Spinal cord (tissue), 10 donors: Measurements from ENCODE around the gene GRPR. TPM values are rescaled to one million over a fixed set of nuclear protein-coding genes. Genes with fewer than 3 reads are reported as not detected.

ENCODE experiments used
- DNase-seq, 6 donors: peaks; one replicate each; pipeline versions ENCODE4 v3.0.0 to v3.0.0-alpha.2; 2013 to 2015; ENCODE audit warnings: low spot score in 6 of 6, low read depth in 4 of 6
- H3K27ac ChIP-seq: one replicate; pipeline ENCODE4 v1.5.1; 2013; ENCODE audit warnings: low read depth, low read length, control low read depth
- H3K27me3 ChIP-seq: one replicate; pipeline ENCODE4 v1.6.1; 2013; ENCODE audit warnings: low read length; ENCODE audit not compliant: control insufficient read depth, insufficient read depth
- H3K36me3 ChIP-seq: one replicate; pipeline ENCODE4 v1.6.1; 2013; ENCODE audit warnings: low read length; ENCODE audit not compliant: control insufficient read depth, insufficient read depth
- H3K4me1 ChIP-seq: one replicate; pipeline ENCODE4 v1.6.1; 2013; ENCODE audit warnings: low read length; ENCODE audit not compliant: control insufficient read depth, insufficient read depth
- H3K4me3 ChIP-seq: one replicate; pipeline ENCODE4 v1.5.1; 2013; ENCODE audit warnings: low read depth, low read length, control low read depth
- H3K9me3 ChIP-seq: one replicate; pipeline ENCODE4 v1.6.1; 2013; ENCODE audit warnings: low read length; ENCODE audit not compliant: control insufficient read depth, insufficient read depth
- WGBS: methylation state at CpG from one replicate; pipeline ENCODE4 v1.1.5; 2013; ENCODE audit warnings: missing lambda C conversion rate; ENCODE audit not compliant: insufficient coverage; 5-methylcytosine and 5-hydroxymethylcytosine counted together
- long read RNA-seq, 4 donors: transcript quantifications; one replicate each; lab custom pipeline, GENCODE V29; 2026
- polyA plus RNA-seq, 2 donors: library from polyadenylated mRNA; unstranded; fragments of 120-200 nt; gene quantifications; one replicate each; pipeline ENCODE4 v1.2.1, GENCODE V29; 2013; ENCODE audit not compliant: insufficient read length in 2 of 2
- total RNA-seq, 2 donors: library from RNA; depleted of rRNA in 1 of 2; stranded (reverse); fragments of 120-200 nt in 1 of 2; fragments of >200 nt in 1 of 2; gene quantifications; one replicate each; pipeline versions ENCODE4 v1.2.3 to v1.2.4, GENCODE V29; 2013 to 2014
- donor health status: healthy.

GRPR gene
- total RNA-seq (1 to 10 TPM in 1 of 2 donors, under 1 TPM in 1; 0.55 to 2.8 TPM), polyA plus RNA-seq (under 1 TPM; 0.47 to 0.65 TPM)
- long read RNA-seq, donor 1: 0 reads
- long read RNA-seq, donor 2: 0 reads
- long read RNA-seq, donor 3: 0 reads
- long read RNA-seq, donor 4: 0 reads

DNA sequence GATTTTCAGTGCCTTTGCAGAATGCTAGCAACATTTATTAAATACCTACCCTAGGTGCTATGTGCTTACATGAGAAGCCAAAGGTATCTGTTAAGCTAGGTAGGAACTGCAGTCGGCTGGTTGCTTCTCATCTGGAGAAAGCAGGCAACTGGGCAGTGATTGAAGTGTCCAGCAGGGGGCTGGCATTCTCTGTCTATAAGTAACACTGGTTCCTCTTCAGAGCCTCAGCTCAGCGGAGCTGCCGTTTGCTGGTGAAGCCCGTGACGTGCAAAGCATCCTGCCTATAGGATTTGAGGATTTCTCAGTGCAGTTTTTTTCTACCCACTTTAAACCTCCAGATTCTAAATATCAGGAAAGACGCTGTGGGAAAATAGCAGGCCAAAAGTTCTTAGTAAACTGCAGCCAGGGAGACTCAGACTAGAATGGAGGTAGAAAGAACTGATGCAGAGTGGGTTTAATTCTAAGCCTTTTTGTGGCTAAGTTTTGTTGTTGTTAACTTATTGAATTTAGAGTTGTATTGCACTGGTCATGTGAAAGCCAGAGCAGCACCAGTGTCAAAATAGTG is at the start of gene GRPR:
Gene GRPR (plus strand): TSS at position 344 of the 565 bp plus-strand sequence. CDS start 389 bp downstream, outside the sequence.
- 5% methylated on average over 3 of the region's 6 CpGs for WGBS
- no peak within 1 kb of the TSS for H3K4me3 ChIP-seq
- no peaks in the 10 kb centered on the region for H3K9me3 ChIP-seq
- H3K27me3 ChIP-seq: peaks cover 20% of the 10 kb centered on the region
- H3K27ac ChIP-seq: no peak within 1 kb of the TSS
- H3K4me1 ChIP-seq: no peaks in the 10 kb centered on the region
- peak; percentile 15 to 96 (median 62) for DNase-seq
- H3K36me3 ChIP-seq: no peaks in the 10 kb centered on the region

- no CpG with 5 or more reads among the region's 1 CpG for WGBS
- Histone ChIP-seq H3K36me3 (no peaks in the 10 kb centered on the region), H3K4me3 (no peak overlapping the region), H3K27me3 (peaks cover 12% of the 10 kb centered on the region), H3K27ac (no peak overlapping the region), H3K4me1 (no peaks in the 10 kb centered on the region), H3K9me3 (no peaks in the 10 kb centered on the region)
- no peak for DNase-seq
Observed at GRCh38 chrX:16075087-16075486, 48.3 kb upstream of the GRPR start.

GRCh38 chrX:16076834-16077233 is 46.5 kb upstream of the GRPR start:
- H3K27ac ChIP-seq: no peak overlapping the region
- no peak overlapping the region for H3K4me3 ChIP-seq
- DNase-seq: no peak
- H3K36me3 ChIP-seq: no peaks in the 10 kb centered on the region
- H3K9me3 ChIP-seq: no peaks in the 10 kb centered on the region
- no peaks in the 10 kb centered on the region for H3K4me1 ChIP-seq
- peaks cover 12% of the 10 kb centered on the region for H3K27me3 ChIP-seq
- WGBS: 52% methylated on average over 2 of the region's 2 CpGs

DNA sequence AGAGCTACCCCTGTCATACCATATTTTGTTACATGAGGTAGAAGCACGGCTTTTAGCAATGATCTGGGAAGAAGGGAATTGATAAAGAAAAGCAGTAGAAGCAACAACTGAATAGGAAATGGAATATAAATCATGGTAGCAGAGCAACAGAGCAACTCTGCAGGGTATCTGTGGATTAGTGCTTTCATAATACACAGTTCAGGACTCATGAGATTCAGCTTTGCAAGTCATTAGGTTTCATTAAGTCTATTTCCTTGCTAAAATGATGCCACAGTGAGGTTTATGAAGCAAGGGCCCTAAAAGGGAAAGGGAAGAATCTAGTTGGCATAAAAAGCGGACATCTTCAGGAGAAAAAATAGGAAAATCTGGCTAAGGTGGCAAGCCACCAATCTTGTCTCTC is 45.6 kb upstream of the GRPR start:
- peak in 1 of 6 donors; percentile 24 for DNase-seq
- H3K27me3 ChIP-seq: peaks cover 14% of the 10 kb centered on the region
- WGBS: 17% methylated on average over 1 of the region's 2 CpGs
- H3K4me1 ChIP-seq: no peaks in the 10 kb centered on the region
- H3K9me3 ChIP-seq: no peaks in the 10 kb centered on the region
- H3K36me3 ChIP-seq: no peaks in the 10 kb centered on the region
- no peak overlapping the region for H3K4me3 ChIP-seq
- no peak overlapping the region for H3K27ac ChIP-seq

DNA sequence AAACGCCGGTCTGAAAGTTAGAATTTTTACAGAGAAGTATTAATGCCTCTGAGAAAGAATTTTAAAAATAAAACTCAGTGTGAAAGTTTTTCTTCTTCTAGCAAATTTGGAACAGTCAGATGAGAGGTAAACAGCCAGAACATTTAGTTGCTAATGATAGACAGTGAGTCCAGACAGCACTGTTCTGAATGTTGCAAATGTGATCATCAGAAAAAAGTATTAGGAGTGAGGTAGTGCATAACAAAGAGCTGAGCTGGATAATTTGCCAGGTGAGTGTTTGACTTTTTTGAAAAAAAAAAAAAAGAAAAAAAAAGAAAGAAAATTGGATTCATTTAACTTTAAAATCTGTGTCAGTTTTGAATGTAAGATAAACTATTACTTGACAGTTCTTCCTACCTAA is 42.0 kb upstream of the GRPR start:
- no peak for DNase-seq
- Histone ChIP-seq H3K27ac (no peak overlapping the region), H3K36me3 (no peaks in the 10 kb centered on the region), H3K9me3 (no peaks in the 10 kb centered on the region), H3K4me1 (no peaks in the 10 kb centered on the region), H3K4me3 (no peak overlapping the region), H3K27me3 (peaks cover 10% of the 10 kb centered on the region)
- WGBS: no CpG with 5 or more reads among the region's 2 CpGs

- Histone ChIP-seq H3K27me3 (peaks cover 12% of the 10 kb centered on the region), H3K4me3 (no peak overlapping the region), H3K4me1 (no peaks in the 10 kb centered on the region), H3K9me3 (no peaks in the 10 kb centered on the region), H3K36me3 (no peaks in the 10 kb centered on the region), H3K27ac (no peak overlapping the region)
- no peak for DNase-seq
- WGBS: no CpG with 5 or more reads among the region's 10 CpGs
Observed at GRCh38 chrX:16082470-16083085, 40.8 kb upstream of the GRPR start.

DNA sequence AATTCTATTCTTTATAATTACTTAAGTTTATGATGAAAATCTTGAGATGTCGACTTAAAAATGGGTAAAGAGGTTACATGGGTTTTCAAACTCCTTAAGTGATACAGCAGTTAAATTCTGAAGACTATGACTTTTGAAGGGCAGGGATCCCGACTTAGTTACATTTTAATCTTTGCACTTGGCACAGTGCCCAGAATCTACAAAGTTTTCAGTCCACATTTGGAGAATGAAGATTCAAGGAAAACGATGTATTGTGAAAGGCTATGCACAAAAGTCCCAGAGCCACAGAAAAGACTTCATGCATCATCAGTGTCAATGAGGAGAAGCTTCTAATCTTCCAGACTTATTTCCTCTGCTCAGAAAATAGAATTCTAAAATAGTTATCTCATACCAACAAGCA is 36.3 kb upstream of the GRPR start:
- H3K27ac ChIP-seq: no peak overlapping the region
- H3K27me3 ChIP-seq: peaks cover 18% of the 10 kb centered on the region
- DNase-seq: peak in 2 of 6 donors; percentile 3
- H3K36me3 ChIP-seq: no peaks in the 10 kb centered on the region
- no CpG with 5 or more reads among the region's 3 CpGs for WGBS
- no peaks in the 10 kb centered on the region for H3K4me1 ChIP-seq
- no peak overlapping the region for H3K4me3 ChIP-seq
- H3K9me3 ChIP-seq: no peaks in the 10 kb centered on the region

GRCh38 chrX:16089086-16089485 is 34.3 kb upstream of the GRPR start:
- no peak overlapping the region for H3K4me3 ChIP-seq
- H3K9me3 ChIP-seq: no peaks in the 10 kb centered on the region
- H3K27me3 ChIP-seq: peaks cover 21% of the 10 kb centered on the region
- no peak overlapping the region for H3K27ac ChIP-seq
- H3K36me3 ChIP-seq: no peaks in the 10 kb centered on the region
- H3K4me1 ChIP-seq: no peaks in the 10 kb centered on the region
- DNase-seq: no peak

DNA sequence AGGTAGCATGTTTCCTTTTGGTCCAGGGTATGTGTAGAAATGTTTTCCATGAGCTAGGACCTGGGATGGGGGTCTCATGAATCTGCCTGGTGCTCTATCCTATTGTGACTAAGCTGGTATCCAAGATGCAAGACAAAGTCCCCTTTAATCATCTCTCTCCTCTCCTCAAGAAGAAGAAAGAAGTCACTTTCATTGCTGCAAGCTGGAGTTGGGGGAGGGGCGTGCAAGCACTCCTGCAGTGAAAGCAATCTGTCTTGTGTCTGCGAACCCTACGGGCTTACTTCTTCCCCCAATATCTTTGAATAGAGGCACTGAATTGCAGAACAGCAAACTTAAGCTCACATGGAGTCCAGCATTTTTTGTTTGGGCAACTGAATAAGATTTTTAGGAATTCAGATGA is 27.2 kb upstream of the GRPR start:
- Histone ChIP-seq H3K27me3 (peaks cover 11% of the 10 kb centered on the region), H3K4me1 (no peaks in the 10 kb centered on the region), H3K4me3 (no peak overlapping the region), H3K27ac (no peak overlapping the region), H3K36me3 (no peaks in the 10 kb centered on the region), H3K9me3 (no peaks in the 10 kb centered on the region)
- DNase-seq: no peak
- no CpG with 5 or more reads among the region's 3 CpGs for WGBS

- no peak for DNase-seq
- WGBS: no CpG with 5 or more reads among the region's 4 CpGs
Observed at GRCh38 chrX:16100673-16101072, 22.7 kb upstream of the GRPR start.

More at GRCh38 chrX:16100673-16101072, 22.7 kb upstream of the GRPR start:
- Histone ChIP-seq H3K27ac (no peak overlapping the region), H3K9me3 (no peaks in the 10 kb centered on the region), H3K4me1 (no peaks in the 10 kb centered on the region), H3K4me3 (no peak overlapping the region), H3K27me3 (peaks cover 2% of the 10 kb centered on the region), H3K36me3 (no peaks in the 10 kb centered on the region)
